ENCODE measurements around the gene MYO7A. TPM values are rescaled to one million over a fixed set of nuclear protein-coding genes. Genes with fewer than 3 reads are reported as not detected.
"Not testable (repeated sequence)": the region's sequence is repeated elsewhere in the genome, so short reads cannot be mapped to it uniquely, and the experiment has no call there.

The MYO7A gene
- polyA plus RNA-seq, 3 donors, result 3.6 to 6.4 (median 6.4) TPM

- WGBS, 3 donors, result 28 to 30% (median 29%) methylated on average over 9 of the region's 9 CpGs
Observed at GRCh38 chr11:77091146-77091940, 36.7 kb upstream of the MYO7A start.

GRCh38 chr11:77092382-77092781 lies 35.7 kb upstream of the MYO7A start:
- WGBS, 3 donors, result 59 to 70% (median 60%) methylated on average over 7 of the region's 7 CpGs
- no peak overlapping the region for H3K27ac ChIP-seq (ENCODE audit: low read depth, low read length)

More at GRCh38 chr11:77091146-77091940, 36.7 kb upstream of the MYO7A start:
- H3K27ac ChIP-seq (ENCODE audit: low read depth, low read length), result no peak overlapping the region

- WGBS, 3 donors, result 89 to 91% (median 89%) methylated on average over 31 to 33 of the region's 33 CpGs
- H3K27ac ChIP-seq (ENCODE audit: low read depth, low read length), result no peak overlapping the region
Observed at GRCh38 chr11:77093056-77093891, 34.8 kb upstream of the MYO7A start.

- WGBS, 3 donors, result 88 to 92% (median 88%) methylated on average over 6 of the region's 6 CpGs
- H3K27ac ChIP-seq (ENCODE audit: low read depth, low read length), result no peak overlapping the region
Observed at GRCh38 chr11:77093987-77094840, 33.8 kb upstream of the MYO7A start.

- H3K27ac ChIP-seq (ENCODE audit: low read depth, low read length), result no peak overlapping the region
- WGBS, 3 donors, result 88 to 95% (median 94%) methylated on average over 7 of the region's 7 CpGs
Observed at GRCh38 chr11:77094841-77095365, 33.1 kb upstream of the MYO7A start.

GRCh38 chr11:77095551-77096490 lies 32.2 kb upstream of the MYO7A start:
- H3K27ac ChIP-seq (ENCODE audit: low read depth, low read length), result no peak overlapping the region
- 78 to 89% (median 89%) methylated on average over 21 of the region's 21 CpGs for WGBS, 3 donors

GRCh38 chr11:77096591-77097019 lies 31.4 kb upstream of the MYO7A start:
- no peak overlapping the region for H3K27ac ChIP-seq (ENCODE audit: low read depth, low read length)
- WGBS, 3 donors, result 93 to 96% (median 94%) methylated on average over 6 to 8 of the region's 8 CpGs

GRCh38 chr11:77097180-77097579 lies 30.9 kb upstream of the MYO7A start:
- 77 to 85% (median 78%) methylated on average over 4 of the region's 4 CpGs for WGBS, 3 donors
- not testable (repeated sequence) for H3K27ac ChIP-seq (ENCODE audit: low read depth, low read length)

GRCh38 chr11:77100166-77101042 lies 27.6 kb upstream of the MYO7A start:
- H3K27ac ChIP-seq (ENCODE audit: low read depth, low read length), result no peak overlapping the region
- WGBS, 3 donors, result 93 to 95% (median 94%) methylated on average over 14 of the region's 14 CpGs

- 82 to 89% (median 88%) methylated on average over 5 of the region's 5 CpGs for WGBS, 3 donors
Observed at GRCh38 chr11:77101043-77101537, 27.0 kb upstream of the MYO7A start.

GRCh38 chr11:77102246-77103210 lies 25.5 kb upstream of the MYO7A start, which contains the start of gene OMP:
TSS of gene OMP (plus strand) at chr11:77102840. CDS start at chr11:77102840, 0 bp downstream.
- 92 to 93% (median 92%) methylated on average over 34 to 37 of the region's 37 CpGs for WGBS, 3 donors
- no peak within 1 kb of the TSS for H3K27ac ChIP-seq (ENCODE audit: low read depth, low read length)

More at GRCh38 chr11:77101043-77101537, 27.0 kb upstream of the MYO7A start:
- no peak overlapping the region for H3K27ac ChIP-seq (ENCODE audit: low read depth, low read length)

- 78 to 100% (median 94%) methylated on average over 2 of the region's 2 CpGs for WGBS, 3 donors
- no peak overlapping the region for H3K27ac ChIP-seq (ENCODE audit: low read depth, low read length)
Observed at GRCh38 chr11:77103319-77103718, 24.7 kb upstream of the MYO7A start.

- WGBS, 3 donors, result 81 to 92% (median 91%) methylated on average over 8 of the region's 8 CpGs
- no peak overlapping the region for H3K27ac ChIP-seq (ENCODE audit: low read depth, low read length)
Observed at GRCh38 chr11:77104727-77105126, 23.3 kb upstream of the MYO7A start.

- no peak overlapping the region for H3K27ac ChIP-seq (ENCODE audit: low read depth, low read length)
- WGBS, 3 donors, result 62 to 82% (median 81%) methylated on average over 7 of the region's 7 CpGs
Observed at GRCh38 chr11:77106321-77106720, 21.7 kb upstream of the MYO7A start.

GRCh38 chr11:77106759-77107158 lies 21.3 kb upstream of the MYO7A start:
- H3K27ac ChIP-seq (ENCODE audit: low read depth, low read length), result no peak overlapping the region
- WGBS, 3 donors, result 97 to 98% (median 98%) methylated on average over 13 of the region's 13 CpGs
